Astrocyte of the spinal cord (primary cell): ENCODE results near the gene TUBB6.

Experiments used
- DNase-seq: peaks from one replicate; pipeline ENCODE4 v3.0.0; 2011; ENCODE audit warnings: low read depth, low spot score
- H3K4me3 ChIP-seq: 2 replicates; pipeline ENCODE4 v1.5.1; 2011; ENCODE audit warnings: low read depth, mild to moderate bottlenecking, low read length, moderate library complexity
- CTCF ChIP-seq: IDR thresholded peaks from 2 replicates; pipeline ENCODE4 v1.5.1; 2012; ENCODE audit warnings: low read depth, mild to moderate bottlenecking, low read length, inconsistent platforms
- in situ Hi-C: cut with HindIII; loops from 2 replicates; pipeline ENCODE4 v1.10.0; 2017; ENCODE audit warnings: low sequenced_read_pairs

Gene TUBB6

GRCh38 chr18:12290086-12290485 lies 18.0 kb upstream of the TUBB6 start:
- TF ChIP-seq CTCF: no peak
- in situ Hi-C loops: no loop called here

GRCh38 chr18:12291161-12291560 lies 16.9 kb upstream of the TUBB6 start:
- H3K4me3 ChIP-seq: no peak overlapping the region
- no peak for TF ChIP-seq CTCF
- DNase-seq: no peak
- in situ Hi-C loops: no loop called here

More at GRCh38 chr18:12290086-12290485, 18.0 kb upstream of the TUBB6 start:
- no peak for DNase-seq
- H3K4me3 ChIP-seq: no peak overlapping the region

- no peak overlapping the region for H3K4me3 ChIP-seq
- in situ Hi-C loops: no loop called here
- no peak for TF ChIP-seq CTCF
- no peak for DNase-seq
Measured at GRCh38 chr18:12291690-12292089, 16.4 kb upstream of the TUBB6 start.

- H3K4me3 ChIP-seq: no peak overlapping the region
- no peak for TF ChIP-seq CTCF
- in situ Hi-C loops: no loop called here
- no peak for DNase-seq
Measured at GRCh38 chr18:12293831-12294230, 14.2 kb upstream of the TUBB6 start.

GRCh38 chr18:12295389-12296086 lies 12.5 kb upstream of the TUBB6 start:
- in situ Hi-C loops: no loop called here
- no peak for TF ChIP-seq CTCF
- H3K4me3 ChIP-seq: no peak overlapping the region
- DNase-seq: no peak

GRCh38 chr18:12296087-12296403 lies 12.0 kb upstream of the TUBB6 start:
- no peak overlapping the region for H3K4me3 ChIP-seq
- no peak for TF ChIP-seq CTCF
- no peak for DNase-seq
- in situ Hi-C loops: no loop called here

- TF ChIP-seq CTCF: no peak
- no peak overlapping the region for H3K4me3 ChIP-seq
- in situ Hi-C loops: no loop called here
- no peak for DNase-seq
Measured at GRCh38 chr18:12296457-12296856, 11.6 kb upstream of the TUBB6 start.
